ENCODE data around the gene LRBA.
"Not testable (repeated sequence)": the region's sequence is repeated elsewhere in the genome, so short reads cannot be mapped to it uniquely, and the experiment has no call there.

The LRBA gene

DNA sequence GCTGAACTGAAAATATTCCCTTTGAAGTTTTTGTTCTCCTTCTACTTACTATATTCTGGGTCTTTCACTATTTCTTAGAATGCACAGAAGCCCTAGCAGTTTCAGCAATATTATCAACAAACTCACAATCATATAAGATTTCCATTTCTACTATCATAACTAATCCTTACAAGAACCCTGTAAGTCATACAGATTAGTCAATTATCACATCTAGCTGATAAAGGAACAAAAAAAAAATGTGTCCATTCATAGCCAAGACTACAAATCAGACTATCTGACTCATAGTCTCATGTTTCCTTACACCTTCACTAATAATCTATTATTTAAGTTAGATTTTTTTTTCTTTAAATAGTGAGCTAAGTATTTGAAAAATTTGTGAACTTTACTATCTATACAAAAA lies 72.5 kb downstream of the LRBA start:
- DNase-seq (ENCODE audit: low read depth, low spot score), result no peak

DNA sequence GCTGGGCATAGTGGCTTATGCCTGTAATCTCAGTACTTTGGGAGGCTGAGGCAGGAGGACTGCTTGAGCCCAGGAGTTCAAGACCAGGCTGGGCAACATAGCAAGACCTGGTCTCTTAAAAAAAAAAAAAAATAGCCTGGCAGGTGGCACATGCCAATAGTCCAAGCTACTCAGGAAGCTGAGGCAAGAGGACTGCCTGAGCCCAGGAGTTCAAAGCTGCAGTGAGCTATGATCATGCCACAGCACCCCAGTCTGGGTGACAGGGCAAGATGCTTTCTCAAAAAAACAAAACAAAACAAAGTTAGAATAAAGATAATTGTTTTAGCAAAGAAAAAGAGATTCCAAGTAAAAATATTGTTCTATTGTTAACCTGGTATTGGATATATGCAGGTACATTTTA lies 75.0 kb downstream of the LRBA start:
- DNase-seq (ENCODE audit: low read depth, low spot score), result no peak

DNA sequence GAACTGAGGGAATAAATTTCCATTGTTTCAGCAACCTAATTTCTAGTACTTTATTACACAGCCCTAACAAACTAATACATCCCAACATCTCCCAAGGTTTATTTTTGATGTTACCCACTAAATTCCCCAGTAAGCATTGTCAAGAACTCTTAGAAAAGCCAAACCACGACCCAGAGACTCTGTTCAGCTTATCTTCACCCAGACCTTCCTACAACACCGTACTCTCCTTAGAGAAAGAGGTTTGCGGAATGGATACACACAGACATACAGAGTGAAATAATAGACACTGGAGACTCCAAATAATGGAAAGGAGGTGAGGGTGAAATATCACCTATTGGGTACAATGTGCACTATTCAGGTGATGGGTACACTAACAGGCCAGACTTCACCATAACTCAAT lies 75.6 kb downstream of the LRBA start:
- DNase-seq (ENCODE audit: low read depth, low spot score), result no peak

DNA sequence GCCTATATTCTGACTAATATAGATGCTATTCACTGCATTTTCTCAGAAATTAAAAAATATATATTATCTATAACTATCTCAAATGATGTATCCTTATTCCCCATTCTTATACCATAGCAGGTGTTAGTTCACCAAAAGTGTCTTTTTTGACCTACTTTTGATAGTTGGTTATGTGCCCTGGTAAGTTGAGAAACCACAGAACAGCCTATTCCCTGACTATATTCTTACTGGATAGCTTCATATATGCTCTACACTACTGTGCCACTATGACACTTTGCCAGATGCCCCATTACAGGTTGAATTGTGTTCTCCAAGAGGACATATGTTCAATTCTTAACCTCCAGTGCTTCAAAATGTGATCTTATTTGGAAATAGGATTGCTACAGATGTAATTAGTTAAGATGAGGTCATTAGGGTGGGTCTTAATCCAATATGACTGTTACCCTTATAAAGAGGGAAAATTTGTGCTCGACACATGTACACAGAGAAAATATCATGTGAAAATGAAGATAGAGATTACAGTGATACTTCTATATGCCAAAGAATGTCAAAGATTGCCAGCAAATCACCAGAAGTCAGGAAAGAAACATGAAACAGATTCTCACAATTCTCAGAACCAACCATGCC lies 76.1 kb downstream of the LRBA start:
- no peak for DNase-seq (ENCODE audit: low read depth, low spot score)

DNA sequence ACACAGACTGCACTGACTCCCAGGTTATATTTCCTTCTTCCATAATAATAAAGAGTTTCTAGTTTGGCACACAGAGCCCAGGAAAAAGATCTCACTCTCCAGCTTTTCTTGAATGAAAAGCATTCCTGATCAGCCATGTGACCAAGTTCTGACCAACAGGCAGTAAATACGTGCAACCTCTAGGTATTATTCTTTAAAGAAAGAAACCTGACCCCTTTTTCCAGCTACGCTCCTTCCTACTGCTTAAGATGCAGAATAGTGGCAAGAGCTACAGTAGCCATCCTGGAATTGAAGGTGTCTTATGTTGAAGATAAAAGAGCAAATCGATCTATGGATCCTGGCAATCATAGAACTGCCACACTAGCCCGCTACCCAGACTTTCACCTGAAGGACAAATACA lies 76.7 kb downstream of the LRBA start:
- DNase-seq (ENCODE audit: low read depth, low spot score), result no peak

DNA sequence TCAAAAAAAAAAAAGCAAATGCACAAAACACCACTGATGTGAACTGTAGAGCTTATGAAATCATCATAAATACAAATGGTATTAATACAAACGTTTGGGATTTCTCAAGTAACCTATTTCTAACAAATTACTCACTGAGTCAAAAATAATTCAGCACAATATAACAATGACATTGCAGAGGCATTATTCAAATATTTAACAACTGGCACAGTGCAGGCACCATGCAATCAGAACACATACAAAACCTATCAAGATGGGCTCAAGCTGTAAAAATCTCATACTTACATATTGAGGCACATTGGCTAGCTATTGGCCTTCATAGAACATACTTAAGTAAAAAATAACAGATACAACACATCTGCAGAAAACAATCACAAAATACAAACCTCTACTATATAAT lies 81.1 kb downstream of the LRBA start:
- no peak for DNase-seq (ENCODE audit: low read depth, low spot score)

DNA sequence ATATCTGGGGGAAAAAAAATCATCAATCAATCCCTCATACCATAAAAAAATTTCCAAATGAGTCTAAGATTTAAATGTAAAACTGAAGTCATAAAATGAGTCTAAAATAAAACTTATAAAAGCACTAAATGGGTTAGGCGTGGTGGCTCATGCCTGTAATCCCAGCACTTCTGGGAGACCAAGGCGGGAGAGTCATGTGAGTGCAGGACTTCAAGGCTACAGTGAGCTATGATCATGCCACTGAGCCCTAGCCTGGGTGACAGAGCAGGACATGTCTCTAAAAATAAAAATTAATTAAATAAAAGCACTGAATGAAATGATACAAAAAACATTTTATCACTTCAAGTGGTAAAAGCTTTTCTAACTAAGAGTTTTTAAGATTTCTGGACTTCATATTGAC lies 83.3 kb downstream of the LRBA start:
- DNase-seq (ENCODE audit: low read depth, low spot score), result no peak

DNA sequence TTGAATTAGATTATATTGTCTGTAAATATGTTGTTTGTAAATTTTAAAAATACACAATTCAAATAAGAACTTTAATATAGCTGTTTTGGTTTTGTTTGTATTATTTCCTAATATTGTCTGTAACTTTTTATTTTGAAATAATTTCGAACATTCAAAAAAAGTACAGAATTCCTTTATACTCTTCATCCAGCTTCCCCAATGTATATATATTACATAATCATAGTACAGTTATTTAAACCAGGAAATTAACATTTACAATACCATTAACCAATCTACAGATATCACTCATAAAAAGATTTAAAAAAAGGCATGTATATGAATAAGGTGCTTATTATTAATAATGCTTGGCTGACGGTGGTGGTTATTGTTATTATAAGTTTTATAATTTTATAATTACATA lies 84.1 kb downstream of the LRBA start:
- DNase-seq (ENCODE audit: low read depth, low spot score), result no peak

DNA sequence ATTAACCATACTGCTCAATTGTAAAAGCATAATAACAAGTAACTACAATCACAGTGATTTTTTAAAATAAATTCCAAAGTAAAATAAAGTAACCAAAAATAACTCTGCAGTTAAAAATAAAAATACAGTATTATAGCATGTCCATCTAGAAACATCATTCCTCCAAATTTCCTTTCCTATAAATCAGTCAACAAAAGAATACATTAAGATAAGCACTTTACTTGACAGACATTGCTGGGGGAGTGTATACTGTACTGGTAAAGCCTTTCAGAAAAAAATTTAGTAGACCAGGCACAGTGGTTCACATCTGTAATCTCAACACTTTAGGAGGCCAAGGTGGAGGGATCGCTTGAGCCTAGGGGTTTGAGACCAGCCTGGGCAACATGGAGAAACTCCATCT lies 91.1 kb downstream of the LRBA start:
- no peak for DNase-seq (ENCODE audit: low read depth, low spot score)

DNA sequence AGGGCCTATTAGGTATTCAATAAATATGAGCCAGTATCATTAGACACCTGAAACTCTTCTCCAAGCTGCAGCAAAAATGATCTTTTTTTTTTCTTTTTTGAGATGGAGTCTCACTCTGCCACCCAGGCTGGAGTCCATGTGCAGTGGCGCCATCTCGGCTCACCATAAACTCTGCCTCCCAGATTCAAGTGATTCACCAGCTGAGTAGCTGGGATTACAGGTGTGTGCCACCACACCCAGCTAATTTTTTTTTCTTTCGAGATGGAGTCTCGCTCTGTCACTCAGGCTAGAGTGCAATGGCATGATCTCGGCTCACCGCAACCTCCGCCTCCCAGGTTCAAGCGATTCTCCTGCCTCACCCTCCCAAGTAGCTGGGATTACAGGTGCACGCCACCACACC lies 93.6 kb downstream of the LRBA start:
- not testable (repeated sequence) for DNase-seq (ENCODE audit: low read depth, low spot score)

DNA sequence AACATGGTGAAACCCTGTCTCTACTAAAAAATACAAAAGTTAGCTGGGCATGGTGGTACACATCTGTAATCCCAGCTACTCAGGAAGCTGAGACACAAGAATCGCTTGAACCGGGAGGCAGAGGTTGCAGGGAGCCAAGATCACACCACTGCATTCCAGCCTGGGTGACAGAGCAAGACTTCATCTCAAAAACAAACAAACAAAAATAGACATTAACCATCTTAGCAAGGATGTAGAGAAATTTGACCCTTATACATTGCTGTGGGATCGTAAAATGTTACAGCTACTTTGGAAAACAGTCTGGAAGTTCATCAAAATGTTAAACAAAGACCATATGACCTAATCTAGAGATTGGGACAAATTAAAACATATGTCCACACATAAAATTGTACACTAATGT lies 96.5 kb downstream of the LRBA start:
- DNase-seq (ENCODE audit: low read depth, low spot score), result not testable (repeated sequence)

DNA sequence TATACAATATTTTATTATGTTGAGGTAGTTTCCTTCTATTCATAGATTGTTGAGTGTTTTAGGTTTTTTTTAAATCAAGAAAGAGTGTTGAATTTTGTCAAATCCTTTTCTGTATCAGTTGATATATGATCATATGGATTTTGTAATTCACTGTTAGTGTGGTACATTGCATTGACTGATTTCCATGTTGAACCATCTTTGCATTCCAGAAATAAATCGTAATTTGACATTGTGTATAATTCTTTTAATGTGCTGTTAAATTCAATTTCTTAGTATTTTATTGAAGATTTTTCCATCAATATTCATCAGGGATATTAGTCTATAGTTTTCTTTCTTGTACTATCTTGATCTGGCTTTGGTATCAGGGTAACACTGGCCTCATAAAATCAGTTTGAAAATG lies 103.8 kb downstream of the LRBA start:
- no peak for DNase-seq (ENCODE audit: low read depth, low spot score)

DNA sequence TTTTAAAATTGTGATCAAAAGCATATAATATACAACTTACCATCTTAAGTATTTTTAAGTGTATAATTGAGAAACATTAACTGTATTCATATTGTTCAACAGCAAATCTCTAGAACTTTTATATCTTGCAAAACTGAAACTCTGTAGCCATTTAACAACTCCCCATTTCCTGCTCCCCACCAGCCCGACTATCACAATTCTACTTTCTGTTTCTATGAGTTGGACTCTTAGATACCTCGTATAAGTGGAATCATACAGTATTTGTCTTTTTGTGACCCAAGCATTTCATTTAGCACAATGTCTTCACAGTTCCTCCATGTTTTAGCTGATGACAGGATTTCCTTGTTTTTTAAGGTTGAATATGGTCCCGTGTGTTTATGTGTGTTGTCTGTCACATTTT lies 106.0 kb downstream of the LRBA start:
- no peak for DNase-seq (ENCODE audit: low read depth, low spot score)

DNA sequence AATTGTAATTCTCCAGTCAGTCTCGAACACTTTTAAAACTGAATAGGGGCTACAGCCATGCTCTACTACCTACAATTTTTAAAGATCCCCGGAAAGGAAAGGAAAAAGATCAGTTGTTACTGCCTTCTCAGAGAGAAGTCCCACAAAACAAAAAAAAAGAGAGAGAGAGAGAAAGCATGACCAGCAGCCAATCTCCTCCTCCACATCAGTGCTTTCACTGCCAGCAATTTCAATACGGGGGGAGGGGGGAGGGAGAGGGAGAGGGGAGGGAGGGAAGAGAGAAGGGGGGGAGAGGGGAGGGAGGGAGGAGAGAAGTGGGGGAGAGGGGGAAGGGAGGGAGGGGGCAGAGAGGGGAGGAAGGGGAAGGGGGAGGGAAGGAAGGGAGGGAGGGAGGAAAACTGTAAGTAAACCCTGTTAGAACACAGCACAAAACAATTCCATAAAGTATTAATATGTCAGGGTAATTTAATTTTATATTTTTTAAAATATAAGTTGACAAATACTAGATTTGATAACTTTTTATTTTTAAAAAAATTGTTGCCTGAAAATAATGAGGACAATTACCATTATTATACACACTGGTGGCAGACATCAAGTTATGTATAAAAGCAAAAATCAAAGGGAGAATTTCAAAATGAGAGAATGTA lies 108.0 kb downstream of the LRBA start:
- no peak for DNase-seq (ENCODE audit: low read depth, low spot score)

DNA sequence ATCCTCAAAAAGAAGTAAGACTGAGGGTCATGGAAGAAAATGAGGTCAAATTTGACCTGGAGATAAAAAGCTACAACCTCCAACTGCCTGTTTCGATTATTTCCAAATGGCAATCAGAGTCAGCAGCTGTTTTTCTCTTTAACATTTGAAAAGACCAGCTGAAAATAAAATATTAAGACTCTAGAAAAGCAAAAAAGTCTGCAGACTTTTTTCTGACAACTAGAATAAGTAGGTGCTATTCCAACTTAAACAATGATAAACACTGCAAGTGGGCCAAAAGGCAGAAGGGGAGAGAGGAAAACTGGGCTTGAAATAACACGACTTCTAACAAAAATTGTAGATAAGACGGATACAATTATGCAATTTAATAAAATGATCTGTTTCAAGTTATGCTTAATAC lies 110.4 kb downstream of the LRBA start:
- no peak for DNase-seq (ENCODE audit: low read depth, low spot score)

DNA sequence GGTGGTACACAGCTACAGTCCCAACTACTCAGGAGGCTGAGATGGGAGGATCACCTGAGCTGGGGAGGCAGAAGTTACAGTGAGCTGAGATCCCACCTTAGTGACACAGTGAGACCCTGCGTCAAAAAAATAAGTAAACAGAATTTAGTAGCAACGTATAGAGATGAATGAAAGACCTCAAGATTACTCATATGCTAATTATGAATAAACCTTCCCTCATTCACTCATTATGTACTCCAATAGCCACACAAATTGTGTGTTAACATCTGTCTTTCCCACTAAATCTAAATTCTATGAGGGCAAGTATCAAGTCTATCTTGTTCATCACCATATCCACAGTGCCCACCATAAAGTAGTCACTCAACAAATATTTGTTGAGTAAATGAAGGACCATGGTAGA lies 111.5 kb downstream of the LRBA start:
- DNase-seq (ENCODE audit: low read depth, low spot score), result no peak

DNA sequence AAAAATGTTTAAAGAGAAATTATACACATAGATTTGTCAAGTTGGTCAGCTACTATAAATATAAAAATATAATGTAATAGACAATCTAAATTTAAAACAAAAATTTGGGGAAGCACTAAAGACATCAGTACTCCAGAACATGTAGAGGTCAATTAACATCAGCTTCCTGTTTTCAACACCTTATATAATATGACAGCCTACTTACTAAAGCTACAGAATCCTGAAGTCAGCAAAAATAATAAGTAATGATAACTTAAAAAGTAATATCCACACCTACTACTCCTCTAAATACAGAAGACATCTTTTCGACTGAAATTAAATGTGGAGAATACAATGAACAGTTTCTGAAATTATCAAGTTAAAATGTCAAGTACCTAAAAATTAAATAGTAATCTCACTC lies 118.6 kb downstream of the LRBA start:
- DNase-seq (ENCODE audit: low read depth, low spot score), result no peak

DNA sequence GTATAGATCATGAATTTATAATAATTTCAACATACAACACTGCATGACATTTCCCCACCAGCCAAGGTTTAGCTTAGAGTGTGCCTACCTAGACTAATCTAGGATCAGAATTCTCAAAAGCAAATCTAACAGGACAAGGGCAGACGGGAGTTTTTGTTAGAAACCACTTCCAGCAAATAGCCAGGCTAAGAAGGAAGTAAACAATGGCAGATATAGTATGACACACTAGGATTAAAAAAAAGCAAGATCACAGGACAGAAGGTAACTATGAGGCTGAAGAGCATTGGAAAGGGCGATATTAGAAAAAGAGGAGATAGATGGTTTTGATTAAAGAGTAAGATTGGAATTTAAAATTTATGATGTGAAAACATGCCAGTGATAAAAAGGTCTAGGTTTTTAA lies 124.8 kb downstream of the LRBA start:
- DNase-seq (ENCODE audit: low read depth, low spot score), result no peak

DNA sequence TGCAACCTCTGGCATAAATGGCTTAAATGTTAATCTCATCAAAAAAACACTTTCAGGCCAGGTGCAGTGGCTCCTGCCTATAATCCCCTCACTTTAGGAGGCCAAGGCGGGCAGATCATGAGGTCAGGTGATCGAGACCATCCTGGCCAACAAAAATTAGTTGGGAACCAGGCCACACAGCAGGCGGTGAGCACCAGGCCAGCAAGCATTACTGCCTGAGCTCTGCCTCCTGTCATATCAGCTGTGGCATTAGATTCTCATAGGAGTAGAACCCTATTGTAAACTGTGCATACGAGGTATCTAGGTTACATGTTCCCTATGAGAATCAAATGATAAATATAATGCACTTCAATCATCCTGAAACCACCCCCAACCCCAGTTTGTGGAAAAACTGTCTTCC lies 125.8 kb downstream of the LRBA start:
- DNase-seq (ENCODE audit: low read depth, low spot score), result no peak

DNA sequence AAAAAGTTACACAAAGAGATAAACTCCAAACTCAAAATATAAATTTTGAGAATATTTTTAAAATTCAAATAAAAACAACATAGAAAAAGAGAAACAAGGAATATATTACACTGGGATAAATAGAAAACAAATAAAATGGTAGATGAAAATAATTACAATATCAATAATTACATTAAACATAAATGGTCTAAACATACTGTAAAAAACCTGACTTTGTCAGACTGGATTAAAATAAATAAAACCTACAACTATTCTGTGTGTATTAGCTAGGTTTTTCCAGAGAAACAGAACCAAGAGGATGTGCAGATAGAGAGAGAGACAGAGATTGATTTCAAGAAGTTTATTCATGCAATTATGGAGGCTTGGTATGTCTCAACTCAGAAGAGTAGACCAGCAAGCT lies 126.5 kb downstream of the LRBA start:
- no peak for DNase-seq (ENCODE audit: low read depth, low spot score)

DNA sequence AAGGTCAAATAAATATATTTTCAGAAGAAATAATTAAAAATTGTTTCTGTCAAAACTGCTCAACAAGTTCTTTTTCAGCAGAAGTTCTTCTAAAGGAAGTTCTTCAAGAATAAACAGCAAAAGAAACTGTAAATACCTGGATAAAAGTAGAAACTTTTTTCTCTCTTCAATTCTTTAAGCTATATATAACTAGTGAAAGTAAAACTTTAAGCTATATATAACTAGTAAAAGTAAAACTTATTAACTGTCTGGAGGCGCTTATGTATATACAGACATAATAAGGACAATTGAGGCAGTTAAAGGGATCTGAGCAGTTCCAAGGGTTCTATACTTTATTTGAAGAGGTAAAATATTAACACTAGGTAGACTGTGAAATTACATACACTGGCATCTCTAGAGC lies 126.9 kb downstream of the LRBA start:
- no peak for DNase-seq (ENCODE audit: low read depth, low spot score)

DNA sequence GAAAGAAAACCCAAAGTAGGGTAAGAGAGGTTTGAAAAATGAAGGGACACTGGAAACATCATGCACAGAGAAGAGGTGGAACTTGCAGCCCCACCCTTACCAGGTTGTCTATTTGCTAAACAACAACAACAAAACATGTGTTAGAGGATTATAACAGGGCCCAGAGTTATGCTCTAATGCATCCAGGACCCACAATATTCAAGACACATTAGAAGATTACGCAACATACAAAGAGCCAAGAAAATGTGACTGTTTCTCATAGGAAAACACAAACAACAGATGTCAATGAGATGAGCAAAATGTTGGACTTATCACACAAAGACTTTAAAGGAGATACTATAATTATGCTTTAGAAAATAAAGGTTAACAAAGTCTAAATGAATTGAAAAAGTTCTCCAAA lies 128.5 kb downstream of the LRBA start:
- no peak for DNase-seq (ENCODE audit: low read depth, low spot score)

DNA sequence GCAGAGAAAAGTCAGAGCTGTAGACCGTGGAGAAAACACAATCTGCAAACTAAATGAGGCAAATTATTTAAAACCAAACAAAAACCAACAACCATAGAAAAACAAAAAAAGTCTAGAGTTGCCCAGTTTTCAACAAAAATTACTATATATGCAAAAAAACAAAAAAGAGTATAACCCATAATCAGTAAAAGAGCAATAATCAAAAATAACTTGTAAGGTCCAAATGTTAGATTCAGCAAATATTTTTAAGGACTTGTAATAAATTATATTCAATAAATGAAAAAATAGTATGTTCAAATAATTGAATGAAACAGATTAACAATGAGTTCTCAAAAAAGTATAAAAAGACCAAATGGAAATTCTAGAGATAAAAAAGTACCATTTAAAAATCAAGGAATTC lies 130.5 kb downstream of the LRBA start:
- DNase-seq (ENCODE audit: low read depth, low spot score), result no peak

DNA sequence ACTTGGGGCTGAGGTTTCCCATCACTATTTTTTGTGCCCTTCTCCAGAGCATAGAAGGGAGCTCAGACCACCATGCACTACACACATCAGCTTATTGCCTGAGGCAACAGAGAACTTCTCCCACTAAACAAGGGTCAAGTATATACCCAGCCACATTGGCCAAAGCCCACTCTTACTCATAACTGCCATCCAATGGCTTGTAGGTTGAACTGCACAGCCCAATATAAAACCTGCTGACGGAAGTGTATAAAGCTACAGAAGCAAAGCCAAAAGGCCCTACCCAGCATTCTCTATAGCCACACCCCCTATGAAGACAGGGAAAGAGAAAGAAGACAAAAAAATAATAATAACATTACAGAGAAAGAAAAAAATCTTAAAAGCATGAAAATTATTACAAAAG lies 139.7 kb downstream of the LRBA start:
- DNase-seq (ENCODE audit: low read depth, low spot score), result no peak

Measured in activated naive CD8-positive, alpha-beta T cell treated with anti-CD3 and anti-CD28 coated beads, Interleukin-2, amount 50 U/mL, for 16 hours (primary cell).